ENCODE measurements around the gene PRSS35. TPM values are rescaled to one million over a fixed set of nuclear protein-coding genes. Genes with fewer than 3 reads are reported as not detected.

The PRSS35 gene
- total RNA-seq, 1 experiment from 2014 or later = 1.7 TPM

DNA sequence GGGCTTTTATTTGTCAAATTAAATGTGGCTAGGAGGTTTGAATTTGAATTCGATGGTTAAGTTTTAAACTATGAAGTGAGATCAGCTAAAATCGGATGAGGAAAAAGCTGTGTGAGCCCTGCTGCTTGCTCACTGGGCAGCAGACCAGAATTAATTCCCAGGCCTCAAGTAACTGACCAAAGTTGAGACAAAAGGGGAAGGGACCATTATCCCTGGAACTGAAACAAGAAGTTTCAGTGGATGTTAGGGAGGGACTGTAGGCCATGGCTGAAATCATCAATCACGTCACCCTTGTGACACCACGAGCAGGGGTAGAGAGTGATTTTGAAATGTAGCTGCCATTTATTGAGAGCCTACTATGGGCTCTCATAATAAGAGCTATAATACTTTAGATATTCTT is 7.0 kb upstream of the PRSS35 start:
- Histone ChIP-seq H4K91ac (ENCODE audit: insufficient read length, low read depth, low read length) (no peak overlapping the region), H2BK15ac (ENCODE audit: low read depth, low read length) (no peak overlapping the region), H2AFZ (ENCODE audit: low read length) (no peak overlapping the region), H2AK5ac (ENCODE audit: insufficient read length, low read length) (no peak overlapping the region), H3K18ac (ENCODE audit: insufficient read length, low read depth, low read length) (no peak overlapping the region), H3K27ac (ENCODE audit: insufficient read length, low read depth, low read length) (no peak overlapping the region), H3K79me1 (ENCODE audit: insufficient read depth, low read depth, low read length, poor library complexity, severe bottlenecking) (no peaks in the 10 kb centered on the region), H4K5ac (ENCODE audit: insufficient read length, low read depth, low read length) (no peak overlapping the region), H3T11ph (ENCODE audit: low read length) (no peak overlapping the region), H3K79me2 (ENCODE audit: insufficient read depth, low read length) (no peaks in the 10 kb centered on the region), H2BK12ac (ENCODE audit: insufficient read length, low read depth, low read length) (no peak overlapping the region), H4K8ac (replicated peaks; ENCODE audit: insufficient read length, low read depth, low read length) (no peak overlapping the region), H3K9me3 (ENCODE audit: control insufficient read depth, low read depth, low read length) (no peaks in the 10 kb centered on the region), H2BK5ac (ENCODE audit: insufficient read length, low read length) (no peak overlapping the region), H4K20me1 (ENCODE audit: control insufficient read depth, insufficient read depth, insufficient read length) (no peaks in the 10 kb centered on the region), H3K23me2 (ENCODE audit: insufficient read length, low read depth, low read length, poor library complexity, severe bottlenecking) (no peaks in the 10 kb centered on the region), H3K27me3 (ENCODE audit: insufficient read depth, low read length) (no peaks in the 10 kb centered on the region), H3K9ac (ENCODE audit: extremely low read depth, insufficient read length, low read length) (no peak overlapping the region), H3K4me1 (ENCODE audit: insufficient read depth, low read length) (no peaks in the 10 kb centered on the region), H3K4me2 (ENCODE audit: insufficient read depth, insufficient read length, low read length) (no peak overlapping the region), H3K4ac (ENCODE audit: low read depth, low read length) (no peak overlapping the region), H2BK20ac (ENCODE audit: low read depth, low read length, poor library complexity, severe bottlenecking) (no peak overlapping the region), H3K23ac (ENCODE audit: insufficient read length, low read depth, low read length) (no peak overlapping the region), H3K56ac (ENCODE audit: insufficient read length, low read depth, low read length) (no peak overlapping the region), H3K14ac (ENCODE audit: insufficient read depth, low read length) (no peak overlapping the region), H2BK120ac (ENCODE audit: low read depth, low read length, poor library complexity, severe bottlenecking) (no peak overlapping the region)
- TF ChIP-seq, protein P1, sequence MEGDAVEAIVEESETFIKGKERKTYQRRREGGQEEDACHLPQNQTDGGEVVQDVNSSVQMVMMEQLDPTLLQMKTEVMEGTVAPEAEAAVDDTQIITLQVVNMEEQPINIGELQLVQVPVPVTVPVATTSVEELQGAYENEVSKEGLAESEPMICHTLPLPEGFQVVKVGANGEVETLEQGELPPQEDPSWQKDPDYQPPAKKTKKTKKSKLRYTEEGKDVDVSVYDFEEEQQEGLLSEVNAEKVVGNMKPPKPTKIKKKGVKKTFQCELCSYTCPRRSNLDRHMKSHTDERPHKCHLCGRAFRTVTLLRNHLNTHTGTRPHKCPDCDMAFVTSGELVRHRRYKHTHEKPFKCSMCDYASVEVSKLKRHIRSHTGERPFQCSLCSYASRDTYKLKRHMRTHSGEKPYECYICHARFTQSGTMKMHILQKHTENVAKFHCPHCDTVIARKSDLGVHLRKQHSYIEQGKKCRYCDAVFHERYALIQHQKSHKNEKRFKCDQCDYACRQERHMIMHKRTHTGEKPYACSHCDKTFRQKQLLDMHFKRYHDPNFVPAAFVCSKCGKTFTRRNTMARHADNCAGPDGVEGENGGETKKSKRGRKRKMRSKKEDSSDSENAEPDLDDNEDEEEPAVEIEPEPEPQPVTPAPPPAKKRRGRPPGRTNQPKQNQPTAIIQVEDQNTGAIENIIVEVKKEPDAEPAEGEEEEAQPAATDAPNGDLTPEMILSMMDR (conservative IDR thresholded peaks at IDR 0.05) = no peak
- 100% methylated on average over 1 of the region's 4 CpGs for WGBS (ENCODE audit: extremely low coverage, insufficient read length, low lambda C conversion rate)
- no peaks in the 10 kb centered on the region for H3K27me3 Mint-ChIP-seq (ENCODE audit: low read depth)
- H3K27ac Mint-ChIP-seq = no peak overlapping the region
- no peak for DNase-seq
- no peaks in the 10 kb centered on the region for H3K36me3 Mint-ChIP-seq (ENCODE audit: insufficient read depth in 1 of 3, low read depth in 3 of 3)
- H3K4me3 Mint-ChIP-seq = no peak overlapping the region
- H3K9me3 Mint-ChIP-seq = no peaks in the 10 kb centered on the region
- H3K4me1 Mint-ChIP-seq = no peaks in the 10 kb centered on the region
